ENCODE results near the gene EIF4EBP3.

DNA sequence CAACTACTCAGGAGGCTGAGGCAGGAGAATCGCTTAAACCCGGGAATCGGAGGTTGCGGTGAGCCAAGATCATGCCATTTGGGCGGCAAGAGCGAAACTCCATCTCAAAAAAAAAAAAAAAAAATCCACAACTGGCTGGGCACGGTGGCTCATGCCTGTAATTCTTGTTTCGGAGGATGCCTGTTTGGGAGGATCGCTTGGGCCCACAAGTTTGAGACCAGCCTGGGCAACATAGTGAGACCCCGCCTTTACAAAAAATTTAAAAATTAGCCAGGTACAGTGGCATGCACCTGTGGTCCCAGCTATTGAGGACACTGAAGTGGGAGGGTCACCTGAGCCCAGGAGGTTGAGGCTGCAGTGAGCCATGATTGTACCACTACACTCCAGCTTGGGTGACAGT is 1.9 kb upstream of the EIF4EBP3 start:
- no peak for TF ChIP-seq EZH2phosphoT487 (IDR thresholded peaks at IDR 0.05; ENCODE audit: borderline replicate concordance, low read depth, low read length)
- TF ChIP-seq, protein P1, sequence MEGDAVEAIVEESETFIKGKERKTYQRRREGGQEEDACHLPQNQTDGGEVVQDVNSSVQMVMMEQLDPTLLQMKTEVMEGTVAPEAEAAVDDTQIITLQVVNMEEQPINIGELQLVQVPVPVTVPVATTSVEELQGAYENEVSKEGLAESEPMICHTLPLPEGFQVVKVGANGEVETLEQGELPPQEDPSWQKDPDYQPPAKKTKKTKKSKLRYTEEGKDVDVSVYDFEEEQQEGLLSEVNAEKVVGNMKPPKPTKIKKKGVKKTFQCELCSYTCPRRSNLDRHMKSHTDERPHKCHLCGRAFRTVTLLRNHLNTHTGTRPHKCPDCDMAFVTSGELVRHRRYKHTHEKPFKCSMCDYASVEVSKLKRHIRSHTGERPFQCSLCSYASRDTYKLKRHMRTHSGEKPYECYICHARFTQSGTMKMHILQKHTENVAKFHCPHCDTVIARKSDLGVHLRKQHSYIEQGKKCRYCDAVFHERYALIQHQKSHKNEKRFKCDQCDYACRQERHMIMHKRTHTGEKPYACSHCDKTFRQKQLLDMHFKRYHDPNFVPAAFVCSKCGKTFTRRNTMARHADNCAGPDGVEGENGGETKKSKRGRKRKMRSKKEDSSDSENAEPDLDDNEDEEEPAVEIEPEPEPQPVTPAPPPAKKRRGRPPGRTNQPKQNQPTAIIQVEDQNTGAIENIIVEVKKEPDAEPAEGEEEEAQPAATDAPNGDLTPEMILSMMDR (conservative IDR thresholded peaks at IDR 0.05; ENCODE audit: low read length), result no peak
